Upper lobe of left lung (tissue), 4 donors: ENCODE results near the gene CDCA4.

Experiments used
- CTCF ChIP-seq, 6 experiments: fragments of 450-650 bp in 4 of 6; fragments of 200-600 bp in 2 of 6; sonication (generic) in 2 of 6; IDR thresholded peaks; one replicate each; pipeline ENCODE4 v1.5.1; 2016 to 2019; ENCODE audit warnings: antibody characterized with exemption in 6 of 6
- POLR2AphosphoS5 ChIP-seq, 2 donors: sonication (generic); formaldehyde crosslinking; IDR thresholded peaks; one replicate each; pipeline ENCODE4 v1.5.1; 2017; ENCODE audit warnings: antibody characterized with exemption in 2 of 2

GRCh38 chr14:104991896-104992230 lies 29.0 kb downstream of the CDCA4 start:
- TF ChIP-seq CTCF (IDR thresholded peaks at IDR 0.05) (no peak), POLR2AphosphoS5 (IDR thresholded peaks at IDR 0.05) (no peak)
